ENCODE measurements around the gene GORASP2. TPM values are rescaled to one million over a fixed set of nuclear protein-coding genes. Genes with fewer than 3 reads are reported as not detected.

Gene GORASP2
- polyA plus RNA-seq, 5 donors: 73.3 to 84.3 (median 81.6) TPM

- no peak for DNase-seq
Measured at GRCh38 chr2:170953941-170954340, 24.9 kb downstream of the GORASP2 start.

GRCh38 chr2:170963386-170963785 is 34.3 kb downstream of the GORASP2 start:
- no peak for DNase-seq

DNA sequence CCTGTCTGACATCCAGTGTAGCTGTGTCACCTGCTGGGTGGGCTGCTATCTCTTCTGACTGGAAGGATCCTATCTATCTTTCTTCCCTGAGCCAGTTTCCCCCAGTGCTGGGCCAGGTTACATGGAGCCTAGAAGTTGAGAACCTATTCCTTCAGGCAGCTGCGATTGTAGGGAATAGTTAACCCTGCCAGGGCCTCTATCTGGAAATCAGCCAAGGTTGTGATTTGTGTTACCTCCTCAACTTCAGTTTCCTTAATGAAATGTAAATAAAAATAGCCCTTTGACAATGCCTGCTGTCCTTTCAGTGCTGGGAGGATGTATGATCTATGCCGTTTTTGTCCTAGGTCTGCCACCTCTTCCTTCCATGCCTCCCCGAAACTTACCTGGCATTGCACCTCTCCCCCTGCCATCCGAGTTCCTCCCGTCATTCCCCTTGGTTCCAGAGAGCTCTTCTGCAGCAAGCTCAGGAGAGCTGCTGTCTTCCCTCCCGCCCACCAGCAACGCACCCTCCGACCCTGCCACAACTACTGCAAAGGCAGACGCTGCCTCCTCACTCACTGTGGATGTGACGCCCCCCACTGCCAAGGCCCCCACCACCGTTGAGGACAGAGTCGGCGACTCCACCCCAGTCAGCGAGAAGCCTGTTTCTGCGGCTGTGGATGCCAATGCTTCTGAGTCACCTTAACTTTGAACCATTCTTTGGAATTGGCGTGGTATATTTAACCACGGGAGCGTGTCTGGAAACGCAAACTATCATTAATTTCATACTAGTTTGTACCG is 36.6 kb downstream of the GORASP2 start:
- no peak for DNase-seq

GRCh38 chr2:170966648-170967396 is 37.8 kb downstream of the GORASP2 start:
- DNase-seq: no peak

- DNase-seq: no peak
Measured at GRCh38 chr2:170967553-170967952, 38.5 kb downstream of the GORASP2 start.

DNA sequence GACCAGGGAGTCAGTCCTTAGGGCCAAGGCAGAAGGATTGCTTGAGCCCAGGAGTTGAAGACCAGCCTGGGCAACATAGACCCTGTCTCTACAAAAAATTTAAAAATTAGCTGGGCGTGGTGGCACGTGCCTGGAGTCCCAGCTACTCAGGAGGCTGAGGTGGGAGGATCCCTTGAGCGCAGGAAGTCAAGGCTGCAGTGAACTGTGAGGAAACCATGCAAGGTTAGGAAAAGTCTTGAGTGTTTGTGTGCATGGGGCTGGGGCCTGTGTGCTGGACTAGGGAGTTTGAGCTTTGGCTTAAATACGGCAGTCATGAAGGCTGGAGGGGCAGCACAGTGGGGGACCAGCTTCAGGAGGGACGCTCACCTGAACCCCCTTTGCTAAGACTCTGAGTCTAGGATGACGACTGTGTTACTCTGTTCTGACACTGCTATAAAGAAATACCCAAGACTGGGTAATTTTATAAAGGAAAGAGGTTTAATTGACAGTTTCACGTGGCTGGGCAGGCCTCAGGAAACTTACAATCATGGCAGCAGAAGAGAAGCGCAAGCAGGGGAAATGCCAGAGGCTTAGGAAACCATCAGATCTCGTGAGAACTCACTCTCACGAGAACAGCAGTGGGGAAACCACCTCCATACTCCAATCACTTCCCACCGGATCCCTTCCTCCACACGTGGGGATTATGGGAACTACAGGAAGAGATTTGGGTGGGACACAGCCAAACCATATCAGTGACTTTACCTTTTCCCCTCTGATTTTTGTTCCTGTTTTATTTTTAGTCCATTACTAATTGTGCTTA is 39.4 kb downstream of the GORASP2 start:
- no peak for DNase-seq

DNA sequence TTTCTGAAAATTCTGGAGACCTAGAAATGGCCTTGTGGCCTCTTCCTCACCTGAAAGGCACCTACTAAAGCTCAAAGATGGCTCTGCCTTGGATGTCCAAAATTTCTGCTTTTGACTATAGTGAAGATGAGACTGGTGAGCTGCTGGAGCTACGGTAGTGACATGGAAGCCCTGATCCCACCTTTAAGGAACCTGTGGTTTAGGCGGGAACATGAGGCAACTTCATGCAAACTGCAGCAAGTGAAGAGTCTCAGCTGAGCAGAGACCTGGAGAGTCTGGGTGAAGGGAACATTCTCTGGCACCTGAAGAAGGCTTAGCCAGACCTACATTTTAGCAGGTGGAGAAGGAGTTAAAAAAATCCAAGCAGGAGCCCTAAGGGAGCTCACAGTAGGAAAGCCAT is 40.0 kb downstream of the GORASP2 start:
- DNase-seq: no peak

DNA sequence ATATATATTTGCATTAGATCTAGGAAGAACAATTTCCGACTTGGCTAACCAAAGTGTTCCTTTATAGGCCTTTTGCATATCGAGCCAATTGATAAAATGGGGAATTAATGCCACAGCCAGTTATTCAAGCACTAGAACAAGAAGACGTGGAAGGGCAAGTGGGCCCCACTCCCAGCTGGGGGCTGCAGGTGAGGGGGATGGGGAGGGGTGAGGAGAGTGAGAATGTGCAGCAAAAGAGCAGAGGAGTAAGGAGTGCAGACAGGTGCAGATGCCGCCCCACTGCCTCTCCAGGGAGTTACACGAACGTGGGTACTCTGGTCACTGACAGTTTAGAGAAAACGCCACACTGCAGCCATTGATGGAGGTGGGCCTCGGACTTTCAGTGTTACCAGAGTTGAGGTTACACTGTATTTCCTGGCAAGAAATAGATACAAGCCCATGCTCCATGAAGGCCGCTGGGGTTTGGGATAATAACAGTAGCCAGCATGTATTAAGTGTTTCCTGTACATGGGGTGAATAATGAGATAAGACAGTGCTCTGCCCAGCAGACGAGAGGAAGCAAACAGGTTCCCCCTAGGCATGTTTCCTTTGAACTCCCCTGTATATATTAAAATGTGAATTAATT is 40.9 kb downstream of the GORASP2 start:
- no peak for DNase-seq

- DNase-seq: no peak
Measured at GRCh38 chr2:170971071-170971470, 42.0 kb downstream of the GORASP2 start.

- DNase-seq: no peak
Measured at GRCh38 chr2:170972296-170973224, 43.5 kb downstream of the GORASP2 start.

DNA sequence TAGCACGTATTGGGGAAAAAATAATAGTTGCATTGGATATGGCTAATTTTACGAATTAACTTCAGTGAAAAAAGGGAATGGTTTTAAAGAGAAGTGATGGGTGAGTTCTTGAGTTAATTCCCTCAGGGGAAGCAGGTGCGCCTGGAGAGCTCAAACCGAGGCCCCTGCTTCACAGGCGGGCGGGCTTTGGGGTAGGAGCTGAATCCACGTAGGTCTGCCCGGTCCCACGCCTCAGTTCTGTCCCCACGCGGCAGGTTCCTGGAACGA is 44.1 kb downstream of the GORASP2 start:
- no peak for DNase-seq

GRCh38 chr2:170973492-170974303 is 44.6 kb downstream of the GORASP2 start:
- DNase-seq: peak; percentile 84 to 86

- peak in 1 of 2 donors; percentile 9 for DNase-seq
Measured at GRCh38 chr2:170974304-170974993, 45.4 kb downstream of the GORASP2 start.

GRCh38 chr2:170975127-170975942 is 46.3 kb downstream of the GORASP2 start:
- no peak for DNase-seq

GRCh38 chr2:170975943-170976270 is 46.9 kb downstream of the GORASP2 start:
- no peak for DNase-seq

- no peak for DNase-seq
Measured at GRCh38 chr2:170984079-170984478, 55.0 kb downstream of the GORASP2 start.

DNA sequence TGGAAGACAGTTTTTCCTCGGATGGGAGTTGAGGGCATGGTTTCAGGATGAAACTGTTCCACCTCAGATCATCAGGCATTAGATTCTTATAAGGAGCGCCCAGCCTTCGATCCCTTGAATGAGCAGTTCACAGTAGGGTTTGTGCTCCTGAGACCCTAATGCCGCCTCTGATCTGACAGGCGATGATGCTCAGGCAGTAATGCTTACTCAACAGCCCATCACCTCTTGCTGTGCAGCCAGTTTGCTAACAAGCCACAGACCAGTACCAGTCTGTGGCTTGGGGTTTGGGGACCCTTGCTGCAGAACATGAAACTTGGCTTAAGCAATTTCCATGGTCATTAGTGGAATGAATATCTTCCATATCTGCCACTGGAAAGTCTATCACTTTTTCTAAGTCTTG is 56.4 kb downstream of the GORASP2 start:
- DNase-seq: no peak

GRCh38 chr2:170986566-170987258 is 57.7 kb downstream of the GORASP2 start:
- DNase-seq: no peak
